ENCODE data around the gene CDC25A. TPM values are rescaled to one million over a fixed set of nuclear protein-coding genes. Genes with fewer than 3 reads are reported as not detected.
"Not testable (repeated sequence)": the region's sequence is repeated elsewhere in the genome, so short reads cannot be mapped to it uniquely, and the experiment has no call there.

Gene CDC25A
- polyA plus RNA-seq, 4 donors = 0.27 to 5.7 (median 4.5) TPM

DNA sequence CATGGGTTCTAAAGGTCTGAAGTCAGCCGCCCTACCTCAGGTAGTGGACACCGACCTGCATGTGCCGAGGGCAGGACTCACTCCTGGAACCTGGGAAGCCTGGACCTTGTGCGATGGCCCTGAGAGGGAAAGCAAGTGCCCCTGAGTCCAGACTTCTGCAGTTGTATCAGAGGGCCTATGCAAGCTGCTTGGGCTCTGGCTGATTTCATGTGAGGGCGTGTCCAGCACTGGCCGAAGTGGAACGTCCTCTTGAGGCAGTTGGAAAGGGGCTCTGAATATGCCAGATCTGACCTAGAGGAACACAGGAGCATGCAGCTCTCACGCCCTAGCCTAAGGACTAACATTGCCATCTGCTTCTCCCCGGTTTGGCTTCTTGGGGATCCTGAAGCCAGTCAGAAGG, 32.5 kb upstream of the CDC25A start:
- no peak overlapping the region for H3K4me3 ChIP-seq (ENCODE audit: low read depth in 1 of 3, low read length in 3 of 3)
- no peaks in the 10 kb centered on the region for H3K27me3 ChIP-seq (ENCODE audit: control insufficient read depth in 3 of 3, insufficient read depth in 3 of 3, low read length in 3 of 3)
- DNase-seq (no peak), FAIRE-seq (no peak)
- H3K9me3 ChIP-seq (ENCODE audit: control insufficient read depth in 2 of 2, insufficient read depth in 1 of 2, low read depth in 1 of 2, low read length in 1 of 2) = no peaks in the 10 kb centered on the region
- no peaks in the 10 kb centered on the region for H3K36me3 ChIP-seq (ENCODE audit: control insufficient read depth in 3 of 3, insufficient read depth in 2 of 3, low read depth in 1 of 3, low read length in 3 of 3)
- no peak overlapping the region for H3K27ac ChIP-seq (ENCODE audit: low read depth in 1 of 3, low read length in 2 of 3)
- H3K4me1 ChIP-seq (ENCODE audit: control insufficient read depth in 3 of 3, insufficient read depth in 2 of 3, low read depth in 1 of 3, low read length in 2 of 3) = no peaks in the 10 kb centered on the region
- 81 to 84% (median 82%) methylated on average over 9 of the region's 9 CpGs for WGBS, 3 donors

DNA sequence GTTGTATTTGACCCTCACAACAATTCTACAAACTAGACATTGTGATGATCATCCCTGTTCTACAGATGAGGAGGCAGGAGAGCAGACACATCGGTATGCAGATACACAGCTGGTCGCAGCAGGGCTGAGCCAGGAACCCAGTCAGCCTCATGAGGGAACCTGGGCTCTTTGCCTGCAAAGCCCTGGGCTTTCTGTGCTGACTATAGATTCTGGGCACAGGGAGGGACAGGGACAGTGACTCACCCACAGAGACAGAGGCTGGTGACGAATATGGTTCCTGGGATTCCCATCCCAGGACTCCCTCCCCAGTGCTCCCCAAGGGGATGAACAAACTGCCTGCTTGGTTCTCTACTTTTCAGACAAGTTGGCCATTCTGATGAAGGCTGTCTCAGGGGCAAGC, 31.3 kb upstream of the CDC25A start:
- WGBS, 3 donors = 76 to 82% (median 80%) methylated on average over 3 of the region's 3 CpGs
- Histone ChIP-seq H3K4me1 (ENCODE audit: control insufficient read depth in 3 of 3, insufficient read depth in 2 of 3, low read depth in 1 of 3, low read length in 2 of 3) (no peaks in the 10 kb centered on the region), H3K36me3 (ENCODE audit: control insufficient read depth in 3 of 3, insufficient read depth in 2 of 3, low read depth in 1 of 3, low read length in 3 of 3) (no peaks in the 10 kb centered on the region), H3K4me3 (ENCODE audit: low read depth in 1 of 3, low read length in 3 of 3) (no peak overlapping the region), H3K27ac (ENCODE audit: low read depth in 1 of 3, low read length in 2 of 3) (no peak overlapping the region), H3K9me3 (ENCODE audit: control insufficient read depth in 2 of 2, insufficient read depth in 1 of 2, low read depth in 1 of 2, low read length in 1 of 2) (no peaks in the 10 kb centered on the region), H3K27me3 (ENCODE audit: control insufficient read depth in 3 of 3, insufficient read depth in 3 of 3, low read length in 3 of 3) (no peaks in the 10 kb centered on the region)
- DNase-seq (no peak), FAIRE-seq (no peak)

- Histone ChIP-seq H3K27me3 (ENCODE audit: control insufficient read depth in 3 of 3, insufficient read depth in 3 of 3, low read length in 3 of 3) (no peaks in the 10 kb centered on the region), H3K36me3 (ENCODE audit: control insufficient read depth in 3 of 3, insufficient read depth in 2 of 3, low read depth in 1 of 3, low read length in 3 of 3) (no peaks in the 10 kb centered on the region), H3K4me1 (ENCODE audit: control insufficient read depth in 3 of 3, insufficient read depth in 2 of 3, low read depth in 1 of 3, low read length in 2 of 3) (no peaks in the 10 kb centered on the region), H3K27ac (ENCODE audit: low read depth in 1 of 3, low read length in 2 of 3) (no peak overlapping the region), H3K4me3 (ENCODE audit: low read depth in 1 of 3, low read length in 3 of 3) (no peak overlapping the region), H3K9me3 (ENCODE audit: control insufficient read depth in 2 of 2, insufficient read depth in 1 of 2, low read depth in 1 of 2, low read length in 1 of 2) (no peaks in the 10 kb centered on the region)
- WGBS, 3 donors = 89 to 92% (median 90%) methylated on average over 5 of the region's 5 CpGs
- FAIRE-seq (no peak), DNase-seq (no peak)
Observed at GRCh38 chr3:48218537-48218936, 30.3 kb upstream of the CDC25A start.

- no peaks in the 10 kb centered on the region for H3K27me3 ChIP-seq (ENCODE audit: control insufficient read depth in 3 of 3, insufficient read depth in 3 of 3, low read length in 3 of 3)
- no peak for DNase-seq
- no peaks in the 10 kb centered on the region for H3K4me1 ChIP-seq (ENCODE audit: control insufficient read depth in 3 of 3, insufficient read depth in 2 of 3, low read depth in 1 of 3, low read length in 2 of 3)
- no peak for FAIRE-seq
- no peak overlapping the region for H3K27ac ChIP-seq (ENCODE audit: low read depth in 1 of 3, low read length in 2 of 3)
- no peaks in the 10 kb centered on the region for H3K9me3 ChIP-seq (ENCODE audit: control insufficient read depth in 2 of 2, insufficient read depth in 1 of 2, low read depth in 1 of 2, low read length in 1 of 2)
- H3K36me3 ChIP-seq (ENCODE audit: control insufficient read depth in 3 of 3, insufficient read depth in 2 of 3, low read depth in 1 of 3, low read length in 3 of 3) = no peaks in the 10 kb centered on the region
- 83 to 92% (median 89%) methylated on average over 4 of the region's 4 CpGs for WGBS, 3 donors
- H3K4me3 ChIP-seq (ENCODE audit: low read depth in 1 of 3, low read length in 3 of 3) = no peak overlapping the region
Observed at GRCh38 chr3:48217449-48217848, 29.2 kb upstream of the CDC25A start.

DNA sequence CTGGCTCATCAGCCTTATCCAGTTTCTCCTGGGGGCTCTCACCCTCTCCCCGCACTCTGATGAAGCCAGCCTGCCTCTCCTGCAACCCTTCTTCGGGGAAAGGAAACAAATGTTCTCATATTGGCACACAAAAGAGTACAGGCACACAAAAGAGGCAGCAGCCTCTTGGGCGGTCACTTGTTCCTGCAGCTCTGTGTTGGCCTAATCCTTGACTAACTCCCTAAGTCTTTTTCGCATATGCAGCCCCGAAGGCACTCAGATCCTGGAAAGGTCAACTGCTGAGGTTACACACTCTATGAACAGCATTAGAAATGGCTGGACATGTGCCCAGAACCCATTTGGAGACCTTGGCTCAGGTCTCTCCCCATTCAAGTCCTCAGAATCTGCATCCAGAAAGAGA, 27.7 kb upstream of the CDC25A start:
- no peaks in the 10 kb centered on the region for H3K27me3 ChIP-seq (ENCODE audit: control insufficient read depth in 3 of 3, insufficient read depth in 3 of 3, low read length in 3 of 3)
- no peaks in the 10 kb centered on the region for H3K4me1 ChIP-seq (ENCODE audit: control insufficient read depth in 3 of 3, insufficient read depth in 2 of 3, low read depth in 1 of 3, low read length in 2 of 3)
- H3K9me3 ChIP-seq (ENCODE audit: control insufficient read depth in 2 of 2, insufficient read depth in 1 of 2, low read depth in 1 of 2, low read length in 1 of 2) = no peaks in the 10 kb centered on the region
- H3K27ac ChIP-seq (ENCODE audit: low read depth in 1 of 3, low read length in 2 of 3) = peak overlapping the region in 1 of 3 donors; percentile 62
- FAIRE-seq = no peak
- H3K4me3 ChIP-seq (ENCODE audit: low read depth in 1 of 3, low read length in 3 of 3) = no peak overlapping the region
- WGBS, 3 donors = 59 to 86% (median 79%) methylated on average over 5 of the region's 5 CpGs
- no peak for DNase-seq
- no peaks in the 10 kb centered on the region for H3K36me3 ChIP-seq (ENCODE audit: control insufficient read depth in 3 of 3, insufficient read depth in 2 of 3, low read depth in 1 of 3, low read length in 3 of 3)

DNA sequence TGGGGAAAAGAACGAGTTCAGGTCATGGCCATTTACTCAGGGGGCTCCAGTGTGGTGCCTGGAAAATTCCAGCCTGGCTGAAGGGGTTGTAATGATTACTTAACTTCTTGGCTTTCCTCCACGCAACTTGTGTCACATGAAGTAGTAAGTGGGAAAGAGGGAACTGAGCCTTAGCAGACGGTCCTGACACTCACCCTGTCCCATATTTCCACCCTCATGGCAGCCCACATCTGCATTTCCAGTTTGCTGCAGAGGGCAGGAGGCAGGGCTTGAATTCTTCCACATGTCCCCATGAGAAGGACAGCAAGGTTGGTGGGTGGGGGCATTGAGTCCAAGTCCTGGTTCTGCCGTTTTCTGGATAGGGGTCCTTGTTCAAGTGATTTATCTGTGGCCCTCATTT, 27.2 kb upstream of the CDC25A start:
- H3K4me3 ChIP-seq (ENCODE audit: low read depth in 1 of 3, low read length in 3 of 3) = no peak overlapping the region

DNA sequence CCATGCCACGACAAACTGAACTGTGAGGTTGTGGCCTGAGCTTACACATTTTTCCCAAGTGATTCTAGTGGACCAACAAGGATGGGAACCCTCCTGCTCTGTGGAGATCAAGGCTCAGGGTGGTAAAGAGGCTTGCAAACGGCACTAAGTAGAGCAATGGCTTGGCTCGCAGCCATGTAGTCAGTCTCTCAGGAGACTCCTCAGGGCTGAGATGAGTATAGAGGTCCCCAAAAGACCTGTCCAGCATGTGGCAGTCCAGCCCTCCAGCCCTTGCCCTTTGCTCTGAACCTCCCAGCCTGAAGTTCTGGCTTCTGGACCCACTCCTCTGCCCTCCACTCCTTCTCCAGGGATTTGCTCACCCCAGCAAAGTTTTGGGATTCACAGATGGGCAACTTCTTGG, 26.8 kb upstream of the CDC25A start:
- Histone ChIP-seq H3K4me3 (ENCODE audit: low read depth in 1 of 3, low read length in 3 of 3) (no peak overlapping the region), H3K27me3 (ENCODE audit: control insufficient read depth in 3 of 3, insufficient read depth in 3 of 3, low read length in 3 of 3) (no peaks in the 10 kb centered on the region), H3K36me3 (ENCODE audit: control insufficient read depth in 3 of 3, insufficient read depth in 2 of 3, low read depth in 1 of 3, low read length in 3 of 3) (no peaks in the 10 kb centered on the region), H3K27ac (ENCODE audit: low read depth in 1 of 3, low read length in 2 of 3) (peak overlapping the region in 1 of 3 donors; percentile 59), H3K4me1 (ENCODE audit: control insufficient read depth in 3 of 3, insufficient read depth in 2 of 3, low read depth in 1 of 3, low read length in 2 of 3) (no peaks in the 10 kb centered on the region), H3K9me3 (ENCODE audit: control insufficient read depth in 2 of 2, insufficient read depth in 1 of 2, low read depth in 1 of 2, low read length in 1 of 2) (no peaks in the 10 kb centered on the region)
- FAIRE-seq (no peak), DNase-seq (no peak)
- WGBS, 3 donors = 51 to 62% (median 61%) methylated on average over 3 of the region's 3 CpGs

More for the DNA sequence above, 27.2 kb upstream of the CDC25A start:
- Histone ChIP-seq H3K27ac (ENCODE audit: low read depth in 1 of 3, low read length in 2 of 3) (peak overlapping the region in 1 of 3 donors; percentile 62), H3K4me1 (ENCODE audit: control insufficient read depth in 3 of 3, insufficient read depth in 2 of 3, low read depth in 1 of 3, low read length in 2 of 3) (no peaks in the 10 kb centered on the region), H3K36me3 (ENCODE audit: control insufficient read depth in 3 of 3, insufficient read depth in 2 of 3, low read depth in 1 of 3, low read length in 3 of 3) (no peaks in the 10 kb centered on the region), H3K27me3 (ENCODE audit: control insufficient read depth in 3 of 3, insufficient read depth in 3 of 3, low read length in 3 of 3) (no peaks in the 10 kb centered on the region), H3K9me3 (ENCODE audit: control insufficient read depth in 2 of 2, insufficient read depth in 1 of 2, low read depth in 1 of 2, low read length in 1 of 2) (no peaks in the 10 kb centered on the region)
- 37 to 44% (median 38%) methylated on average over 4 of the region's 4 CpGs for WGBS, 3 donors
- DNase-seq (no peak), FAIRE-seq (no peak)

GRCh38 chr3:48214225-48214624, 26.0 kb upstream of the CDC25A start:
- FAIRE-seq (no peak), DNase-seq (no peak)
- Histone ChIP-seq H3K27ac (ENCODE audit: low read depth in 1 of 3, low read length in 2 of 3) (no peak overlapping the region), H3K9me3 (ENCODE audit: control insufficient read depth in 2 of 2, insufficient read depth in 1 of 2, low read depth in 1 of 2, low read length in 1 of 2) (no peaks in the 10 kb centered on the region), H3K27me3 (ENCODE audit: control insufficient read depth in 3 of 3, insufficient read depth in 3 of 3, low read length in 3 of 3) (no peaks in the 10 kb centered on the region), H3K36me3 (ENCODE audit: control insufficient read depth in 3 of 3, insufficient read depth in 2 of 3, low read depth in 1 of 3, low read length in 3 of 3) (no peaks in the 10 kb centered on the region), H3K4me3 (ENCODE audit: low read depth in 1 of 3, low read length in 3 of 3) (no peak overlapping the region), H3K4me1 (ENCODE audit: control insufficient read depth in 3 of 3, insufficient read depth in 2 of 3, low read depth in 1 of 3, low read length in 2 of 3) (no peaks in the 10 kb centered on the region)
- 82 to 91% (median 91%) methylated on average over 3 of the region's 3 CpGs for WGBS, 3 donors

GRCh38 chr3:48211776-48212175, 23.6 kb upstream of the CDC25A start:
- 93 to 99% (median 95%) methylated on average over 10 to 13 of the region's 36 CpGs for WGBS, 3 donors
- not testable (repeated sequence) for H3K4me1 ChIP-seq (ENCODE audit: control insufficient read depth in 3 of 3, insufficient read depth in 2 of 3, low read depth in 1 of 3, low read length in 2 of 3); H3K9me3 ChIP-seq (ENCODE audit: control insufficient read depth in 2 of 2, insufficient read depth in 1 of 2, low read depth in 1 of 2, low read length in 1 of 2); H3K27ac ChIP-seq (ENCODE audit: low read depth in 1 of 3, low read length in 2 of 3); H3K4me3 ChIP-seq (ENCODE audit: low read depth in 1 of 3, low read length in 3 of 3); H3K27me3 ChIP-seq (ENCODE audit: control insufficient read depth in 3 of 3, insufficient read depth in 3 of 3, low read length in 3 of 3); H3K36me3 ChIP-seq (ENCODE audit: control insufficient read depth in 3 of 3, insufficient read depth in 2 of 3, low read depth in 1 of 3, low read length in 3 of 3); FAIRE-seq; DNase-seq

Data from small intestine (tissue), 7 donors.